Neural crest cell (in vitro differentiated cells): Measurements from ENCODE around the gene USP22. TPM values are rescaled to one million over a fixed set of nuclear protein-coding genes. Genes with fewer than 3 reads are reported as not detected.

Experiments used
- DNase-seq: peaks from one replicate; pipeline ENCODE4 v3.0.0; 2021; ENCODE audit warnings: low read depth, mixed read lengths, low spot score
- H3K27ac Mint-ChIP-seq: one replicate; pipeline ENCODE4 v1.8.0; 2021; ENCODE audit warnings: mild to moderate bottlenecking, mixed read lengths; ENCODE audit not compliant: unreplicated experiment
- H3K27me3 Mint-ChIP-seq: 2 replicates; pipeline ENCODE4 v1.8.0; 2021; ENCODE audit warnings: low read depth, mild to moderate bottlenecking, mixed read lengths
- H3K36me3 Mint-ChIP-seq: 2 replicates; pipeline ENCODE4 v1.8.0; 2021; ENCODE audit warnings: low read depth, mild to moderate bottlenecking, mixed read lengths
- H3K4me1 Mint-ChIP-seq: 2 replicates; pipeline ENCODE4 v1.8.0; 2021; ENCODE audit warnings: mixed read lengths
- H3K4me3 Mint-ChIP-seq: one replicate; pipeline ENCODE4 v1.8.0; 2021; ENCODE audit warnings: mild to moderate bottlenecking, mixed read lengths
- H3K9me3 Mint-ChIP-seq: 2 replicates; pipeline ENCODE4 v1.8.0; 2021; ENCODE audit warnings: mixed read lengths
- total RNA-seq: library from RNA; stranded (reverse); gene quantifications from 2 replicates; pipeline ENCODE4 v1.2.1, GENCODE V29; 2021
- TF ChIP-seq, protein P1 (sequence below): fragments of 200-600 bp; sonication (generic); conservative IDR thresholded peaks from 2 replicates; pipeline ENCODE4 v1.5.0; 2021; ENCODE audit warnings: antibody characterized with exemption, mild to moderate bottlenecking

Gene USP22
- total RNA-seq, 1 donor from 2014 or later = 390 TPM

DNA sequence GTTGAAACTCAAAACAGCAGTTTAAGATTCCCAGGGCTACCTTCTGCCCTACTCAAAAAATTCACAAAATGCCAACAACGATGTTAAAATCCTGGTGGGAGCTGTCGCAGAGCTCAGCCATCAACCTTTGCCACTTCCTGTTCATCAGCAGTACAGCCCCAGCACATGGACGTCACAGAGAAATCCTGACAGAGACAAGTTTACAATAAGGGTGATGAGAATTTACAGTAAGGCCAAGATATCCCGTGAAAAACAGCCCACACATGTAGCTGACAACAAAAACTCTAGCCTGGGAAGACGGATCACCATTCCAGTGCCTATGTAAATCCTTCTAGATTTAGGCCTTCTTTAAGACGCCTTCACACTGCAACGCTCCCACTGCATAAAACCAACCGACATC lies 18.8 kb downstream of the USP22 start:
- no peaks in the 10 kb centered on the region for H3K9me3 Mint-ChIP-seq
- peaks cover 19% of the 10 kb centered on the region for H3K36me3 Mint-ChIP-seq
- TF ChIP-seq, protein P1, sequence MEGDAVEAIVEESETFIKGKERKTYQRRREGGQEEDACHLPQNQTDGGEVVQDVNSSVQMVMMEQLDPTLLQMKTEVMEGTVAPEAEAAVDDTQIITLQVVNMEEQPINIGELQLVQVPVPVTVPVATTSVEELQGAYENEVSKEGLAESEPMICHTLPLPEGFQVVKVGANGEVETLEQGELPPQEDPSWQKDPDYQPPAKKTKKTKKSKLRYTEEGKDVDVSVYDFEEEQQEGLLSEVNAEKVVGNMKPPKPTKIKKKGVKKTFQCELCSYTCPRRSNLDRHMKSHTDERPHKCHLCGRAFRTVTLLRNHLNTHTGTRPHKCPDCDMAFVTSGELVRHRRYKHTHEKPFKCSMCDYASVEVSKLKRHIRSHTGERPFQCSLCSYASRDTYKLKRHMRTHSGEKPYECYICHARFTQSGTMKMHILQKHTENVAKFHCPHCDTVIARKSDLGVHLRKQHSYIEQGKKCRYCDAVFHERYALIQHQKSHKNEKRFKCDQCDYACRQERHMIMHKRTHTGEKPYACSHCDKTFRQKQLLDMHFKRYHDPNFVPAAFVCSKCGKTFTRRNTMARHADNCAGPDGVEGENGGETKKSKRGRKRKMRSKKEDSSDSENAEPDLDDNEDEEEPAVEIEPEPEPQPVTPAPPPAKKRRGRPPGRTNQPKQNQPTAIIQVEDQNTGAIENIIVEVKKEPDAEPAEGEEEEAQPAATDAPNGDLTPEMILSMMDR = no peak
- H3K27ac Mint-ChIP-seq = no peak overlapping the region
- no peaks in the 10 kb centered on the region for H3K27me3 Mint-ChIP-seq
- H3K4me3 Mint-ChIP-seq = no peak overlapping the region
- no peak for DNase-seq
- H3K4me1 Mint-ChIP-seq = peaks cover 22% of the 10 kb centered on the region

DNA sequence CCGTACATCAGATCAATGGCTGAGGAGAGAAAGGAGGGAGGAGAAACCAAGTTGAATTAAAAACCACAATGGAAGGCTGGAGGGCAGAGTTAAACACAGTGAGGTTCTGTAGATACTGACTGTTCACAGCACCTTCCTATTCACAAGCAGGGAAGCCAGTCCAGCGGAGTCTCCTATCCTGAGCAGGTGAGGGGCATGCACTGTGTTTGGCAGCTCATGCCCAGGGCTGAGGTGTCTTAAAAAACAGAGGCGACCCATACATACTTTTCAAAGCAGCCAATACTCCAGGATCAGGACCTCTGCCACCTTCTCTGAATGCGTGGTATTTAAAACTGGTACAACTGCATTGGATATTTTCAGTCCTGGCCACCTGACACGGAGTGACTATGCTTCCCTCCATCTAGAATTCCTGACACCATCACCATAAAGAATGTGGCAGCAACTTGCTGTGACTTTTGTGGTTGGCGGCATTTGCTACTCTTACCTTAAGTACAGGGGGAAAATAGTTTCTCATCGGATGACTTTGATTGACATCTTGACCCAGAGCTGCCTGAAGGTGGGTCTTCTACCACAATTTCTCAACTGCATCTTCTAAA lies 21.5 kb downstream of the USP22 start:
- no peak for DNase-seq
- peaks cover 26% of the 10 kb centered on the region for H3K36me3 Mint-ChIP-seq
- H3K27me3 Mint-ChIP-seq = no peaks in the 10 kb centered on the region
- H3K4me3 Mint-ChIP-seq = no peak overlapping the region
- H3K27ac Mint-ChIP-seq = no peak overlapping the region
- TF ChIP-seq, protein P1 = no peak
- H3K9me3 Mint-ChIP-seq = no peaks in the 10 kb centered on the region
- peaks cover 15% of the 10 kb centered on the region for H3K4me1 Mint-ChIP-seq

DNA sequence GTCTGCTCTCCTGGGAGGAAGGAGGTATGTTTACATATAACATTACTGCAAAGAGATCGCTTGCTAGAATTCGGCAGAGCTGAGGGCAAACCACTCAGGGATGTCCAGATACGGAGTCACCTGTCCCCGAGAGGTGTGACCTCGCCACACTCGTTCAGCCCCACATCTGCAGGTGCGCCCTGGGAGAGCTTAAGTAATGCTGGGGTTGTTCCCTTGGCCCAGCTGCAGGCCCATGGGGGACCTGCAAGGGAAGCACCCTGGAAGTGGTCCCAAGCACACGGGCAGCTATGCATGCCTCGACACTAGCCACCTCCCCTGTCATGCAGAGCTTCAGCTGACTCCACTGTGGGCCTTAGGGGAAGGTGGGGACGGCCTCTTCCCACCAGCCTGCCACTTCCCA lies 22.2 kb downstream of the USP22 start:
- no peak overlapping the region for H3K27ac Mint-ChIP-seq
- H3K4me3 Mint-ChIP-seq = no peak overlapping the region
- no peaks in the 10 kb centered on the region for H3K27me3 Mint-ChIP-seq
- TF ChIP-seq, protein P1 = no peak
- no peak for DNase-seq
- peaks cover 32% of the 10 kb centered on the region for H3K36me3 Mint-ChIP-seq
- peaks cover 13% of the 10 kb centered on the region for H3K4me1 Mint-ChIP-seq
- no peaks in the 10 kb centered on the region for H3K9me3 Mint-ChIP-seq

DNA sequence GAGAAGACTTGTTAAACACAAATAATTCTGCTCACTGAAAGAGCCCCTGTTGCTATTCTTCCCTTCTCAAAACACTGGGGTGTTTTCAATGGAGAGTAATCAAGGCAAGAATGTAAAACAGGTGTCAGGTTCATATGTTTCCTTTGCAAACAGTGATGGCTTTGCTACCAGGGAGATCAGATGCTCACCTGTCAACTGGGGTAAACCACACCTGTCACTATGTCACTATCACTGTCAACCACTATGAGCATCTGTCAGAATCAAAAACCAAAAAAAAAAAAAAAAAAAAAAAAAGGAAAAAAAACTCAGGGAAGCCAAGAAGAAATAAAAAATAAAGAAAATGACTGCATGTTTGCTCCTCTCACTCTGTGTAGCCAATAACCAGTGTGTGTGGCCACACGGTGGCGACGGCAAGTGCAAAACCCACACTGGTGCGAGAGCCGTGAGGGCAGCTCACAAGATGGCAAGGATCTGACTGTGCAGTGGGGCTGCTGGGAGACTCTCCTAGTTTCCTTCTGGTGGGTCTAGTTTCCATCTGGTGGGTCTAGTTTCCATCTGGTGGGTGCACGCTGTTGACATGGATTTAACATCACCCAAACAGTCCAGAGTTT lies 22.7 kb downstream of the USP22 start:
- no peaks in the 10 kb centered on the region for H3K9me3 Mint-ChIP-seq
- no peak overlapping the region for H3K27ac Mint-ChIP-seq
- H3K27me3 Mint-ChIP-seq = no peaks in the 10 kb centered on the region
- peaks cover 30% of the 10 kb centered on the region for H3K36me3 Mint-ChIP-seq
- no peak for DNase-seq
- peaks cover 10% of the 10 kb centered on the region for H3K4me1 Mint-ChIP-seq
- no peak overlapping the region for H3K4me3 Mint-ChIP-seq
- TF ChIP-seq, protein P1 = peak; percentile 52

DNA sequence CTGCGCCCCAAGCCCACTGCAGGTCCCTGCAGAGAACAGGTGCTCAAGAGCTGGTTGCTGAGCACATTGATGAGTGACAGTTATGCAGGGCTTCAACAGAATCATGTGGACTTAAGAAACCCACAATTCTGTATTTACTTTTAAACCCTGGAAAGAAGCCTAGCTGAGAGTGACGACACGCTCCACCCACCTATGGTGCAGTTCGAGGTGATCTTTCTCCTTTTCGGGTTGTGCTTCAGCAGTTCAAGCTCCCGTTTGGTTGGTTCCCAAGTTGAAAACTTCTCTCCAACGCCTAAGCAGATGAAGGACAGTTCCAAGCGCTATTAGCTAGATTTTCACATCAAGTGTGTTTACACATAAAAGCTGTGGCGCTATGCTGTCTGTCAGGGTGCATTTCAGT lies 23.9 kb downstream of the USP22 start:
- TF ChIP-seq, protein P1 = no peak
- H3K4me3 Mint-ChIP-seq = no peak overlapping the region
- H3K27ac Mint-ChIP-seq = no peak overlapping the region
- no peaks in the 10 kb centered on the region for H3K27me3 Mint-ChIP-seq
- DNase-seq = no peak
- peaks cover 33% of the 10 kb centered on the region for H3K36me3 Mint-ChIP-seq
- H3K9me3 Mint-ChIP-seq = no peaks in the 10 kb centered on the region
- peaks cover 5% of the 10 kb centered on the region for H3K4me1 Mint-ChIP-seq
